Uterus (tissue), 4 donors: ENCODE measurements around the gene LHX6. TPM values are rescaled to one million over a fixed set of nuclear protein-coding genes. Genes with fewer than 3 reads are reported as not detected.

Source experiments
- DNase-seq, 2 donors: peaks; one replicate each; pipeline ENCODE4 v3.0.0-alpha.2; 2019 to 2020
- H3K27ac ChIP-seq, 2 donors: fragments of 200-600 bp; sonication (generic); 1 replicate in 1 of 2; 2 replicates in 1 of 2; pipeline ENCODE4 v1.5.1; 2016 to 2018
- H3K27me3 ChIP-seq, 2 donors: fragments of 200-600 bp; sonication (generic); one replicate each; pipeline ENCODE4 v1.5.1; 2018 to 2019; ENCODE audit warnings: control low read depth in 1 of 2
- H3K36me3 ChIP-seq, 2 donors: fragments of 200-600 bp; sonication (generic); one replicate each; pipeline ENCODE4 v1.5.1; 2019; ENCODE audit warnings: control low read depth in 1 of 2
- H3K4me1 ChIP-seq, 2 donors: fragments of 200-600 bp; sonication (generic); one replicate each; pipeline ENCODE4 v1.5.1; 2018 to 2019; ENCODE audit warnings: control low read depth in 1 of 2
- H3K4me3 ChIP-seq, 2 donors: fragments of 200-600 bp; sonication (generic); 1 replicate in 1 of 2; 2 replicates in 1 of 2; pipeline ENCODE4 v1.5.1; 2018 to 2019; ENCODE audit warnings: mild to moderate bottlenecking in 1 of 2
- H3K9me3 ChIP-seq, 2 donors: fragments of 200-600 bp; sonication (generic); one replicate each; pipeline ENCODE4 v1.5.1; 2019; ENCODE audit warnings: control low read depth in 1 of 2
- POLR2A ChIP-seq, 2 donors: fragments of 450-650 bp; IDR thresholded peaks; one replicate each; pipeline ENCODE4 v1.6.1; 2016; ENCODE audit warnings: antibody characterized with exemption in 2 of 2, mild to moderate bottlenecking in 1 of 2, moderate library complexity in 1 of 2
- intact Hi-C: fragments of 100-400 bp; cut with DNase I; formaldehyde crosslinking; loops from one replicate; pipeline ENCODE4 v1.15.1; 2023; ENCODE audit warnings: low total_unique reads
- total RNA-seq, 4 donors: library from RNA; depleted of rRNA in 3 of 4; stranded (reverse); fragments of >200 nt in 3 of 4; gene quantifications; one replicate each; pipeline versions ENCODE4 v1.1.0 to v1.2.4, GENCODE V29; 2014 to 2023
- TF ChIP-seq, protein P1 (sequence below), 4 experiments: fragments of 200-600 bp in 2 of 4; fragments of 450-650 bp in 2 of 4; sonication (generic) in 2 of 4; IDR thresholded peaks; one replicate each; pipeline ENCODE4 v1.5.1; 2016 to 2019; ENCODE audit warnings: antibody characterized with exemption in 4 of 4, mild to moderate bottlenecking in 2 of 4, moderate library complexity in 1 of 4
- donor health status: DM: yes; HTN: yes; CAD: no.

Gene LHX6
- total RNA-seq, 4 donors from 2014 or later = 3.1 to 20.2 (median 12.2) TPM

DNA sequence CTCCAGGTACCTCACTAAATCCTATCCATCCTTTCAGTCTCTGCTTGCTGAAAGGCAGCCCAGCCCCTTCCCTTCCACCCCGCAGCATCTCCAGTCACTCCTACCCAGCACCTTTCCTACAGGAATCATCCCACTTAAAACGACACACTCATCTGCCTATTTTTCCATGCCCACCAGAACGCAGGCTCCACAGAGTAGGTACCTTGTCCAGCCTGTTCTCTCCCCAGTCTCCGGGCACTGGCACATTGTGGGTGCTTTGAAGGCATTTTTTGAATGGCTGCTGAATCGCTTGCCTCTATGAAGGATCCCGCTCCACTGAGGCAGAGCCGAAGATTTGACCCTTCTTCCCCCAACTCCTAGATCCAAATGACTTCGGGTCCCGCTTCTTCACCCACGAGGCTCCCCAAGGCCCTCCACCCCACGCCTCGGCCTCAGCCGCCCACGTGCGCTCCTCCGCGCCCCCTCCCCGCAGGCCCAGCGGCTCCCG is 15.6 kb downstream of the LHX6 start:
- Histone ChIP-seq H3K9me3 (no peaks in the 10 kb centered on the region), H3K4me3 (no peak overlapping the region), H3K36me3 (no peaks in the 10 kb centered on the region), H3K27me3 (peaks cover 11 to 15% of the 10 kb centered on the region in 2 donors), H3K27ac (no peak overlapping the region), H3K4me1 (peaks cover 0 to 12% of the 10 kb centered on the region in 2 donors)
- DNase-seq = no peak
- TF ChIP-seq, protein P1, sequence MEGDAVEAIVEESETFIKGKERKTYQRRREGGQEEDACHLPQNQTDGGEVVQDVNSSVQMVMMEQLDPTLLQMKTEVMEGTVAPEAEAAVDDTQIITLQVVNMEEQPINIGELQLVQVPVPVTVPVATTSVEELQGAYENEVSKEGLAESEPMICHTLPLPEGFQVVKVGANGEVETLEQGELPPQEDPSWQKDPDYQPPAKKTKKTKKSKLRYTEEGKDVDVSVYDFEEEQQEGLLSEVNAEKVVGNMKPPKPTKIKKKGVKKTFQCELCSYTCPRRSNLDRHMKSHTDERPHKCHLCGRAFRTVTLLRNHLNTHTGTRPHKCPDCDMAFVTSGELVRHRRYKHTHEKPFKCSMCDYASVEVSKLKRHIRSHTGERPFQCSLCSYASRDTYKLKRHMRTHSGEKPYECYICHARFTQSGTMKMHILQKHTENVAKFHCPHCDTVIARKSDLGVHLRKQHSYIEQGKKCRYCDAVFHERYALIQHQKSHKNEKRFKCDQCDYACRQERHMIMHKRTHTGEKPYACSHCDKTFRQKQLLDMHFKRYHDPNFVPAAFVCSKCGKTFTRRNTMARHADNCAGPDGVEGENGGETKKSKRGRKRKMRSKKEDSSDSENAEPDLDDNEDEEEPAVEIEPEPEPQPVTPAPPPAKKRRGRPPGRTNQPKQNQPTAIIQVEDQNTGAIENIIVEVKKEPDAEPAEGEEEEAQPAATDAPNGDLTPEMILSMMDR (IDR thresholded peaks at IDR 0.05) = no peak
- TF ChIP-seq POLR2A (IDR thresholded peaks at IDR 0.05) = no peak
- intact Hi-C loops = no loop called here

DNA sequence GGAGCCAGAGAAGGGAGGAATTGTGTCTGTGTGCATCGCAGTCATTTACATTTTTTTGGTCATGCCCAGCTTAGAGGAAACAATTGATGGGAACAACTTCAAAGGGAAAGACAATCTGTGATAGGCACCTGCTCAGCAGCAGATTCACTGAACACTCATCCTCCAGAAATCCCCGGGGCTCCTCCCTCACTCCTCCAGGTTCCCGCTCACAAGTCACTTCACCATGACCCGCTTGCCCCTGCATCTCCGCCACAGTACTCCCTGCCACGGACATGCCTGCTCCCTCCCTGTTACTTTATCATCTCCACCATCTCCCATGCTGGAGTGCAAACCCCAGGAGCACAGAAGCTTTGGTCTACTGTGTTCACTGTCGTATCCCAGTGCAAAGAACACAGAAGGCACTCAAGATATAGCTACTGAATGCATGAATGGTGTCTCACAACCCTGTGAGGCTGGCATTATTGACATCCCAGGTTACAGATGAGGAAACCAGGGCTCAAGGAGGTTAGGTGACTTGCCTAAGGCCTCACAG is 16.2 kb downstream of the LHX6 start:
- H3K9me3 ChIP-seq = no peaks in the 10 kb centered on the region
- peaks cover 0 to 12% of the 10 kb centered on the region in 2 donors for H3K4me1 ChIP-seq
- H3K36me3 ChIP-seq = no peaks in the 10 kb centered on the region
- H3K27ac ChIP-seq = no peak overlapping the region
- DNase-seq = no peak
- H3K27me3 ChIP-seq = peaks cover 11 to 12% of the 10 kb centered on the region in 2 donors
- H3K4me3 ChIP-seq = no peak overlapping the region
- TF ChIP-seq POLR2A (IDR thresholded peaks at IDR 0.05) = no peak
- TF ChIP-seq, protein P1 (IDR thresholded peaks at IDR 0.05) = no peak
- intact Hi-C loops = no loop called here

DNA sequence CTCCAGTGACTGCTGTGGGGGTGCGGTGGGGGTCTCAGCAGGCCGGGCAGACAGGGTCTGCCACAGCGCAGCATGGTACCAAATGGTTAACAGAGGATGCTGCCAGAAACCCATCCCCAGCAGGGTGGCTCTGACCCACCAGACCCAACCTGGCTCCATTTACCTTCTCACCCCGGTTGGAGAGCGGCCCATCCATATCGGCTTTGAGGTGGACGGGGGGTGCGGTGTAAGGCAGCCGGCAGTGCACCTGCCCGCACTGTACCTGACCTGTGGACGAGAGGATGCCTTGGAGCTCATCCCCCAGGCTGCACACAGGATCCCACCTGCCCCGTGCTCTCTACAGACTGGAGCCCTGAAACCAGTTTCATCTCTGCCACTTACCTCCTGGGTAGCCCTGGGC is 19.3 kb downstream of the LHX6 start:
- Histone ChIP-seq H3K36me3 (no peaks in the 10 kb centered on the region), H3K27me3 (peaks cover 10 to 11% of the 10 kb centered on the region in 2 donors), H3K4me1 (peaks cover 0 to 12% of the 10 kb centered on the region in 2 donors), H3K9me3 (no peaks in the 10 kb centered on the region), H3K4me3 (no peak overlapping the region), H3K27ac (no peak overlapping the region)
- no peak for TF ChIP-seq POLR2A (IDR thresholded peaks at IDR 0.05)
- TF ChIP-seq, protein P1 (IDR thresholded peaks at IDR 0.05) = no peak
- intact Hi-C loops = no loop called here
- no peak for DNase-seq

DNA sequence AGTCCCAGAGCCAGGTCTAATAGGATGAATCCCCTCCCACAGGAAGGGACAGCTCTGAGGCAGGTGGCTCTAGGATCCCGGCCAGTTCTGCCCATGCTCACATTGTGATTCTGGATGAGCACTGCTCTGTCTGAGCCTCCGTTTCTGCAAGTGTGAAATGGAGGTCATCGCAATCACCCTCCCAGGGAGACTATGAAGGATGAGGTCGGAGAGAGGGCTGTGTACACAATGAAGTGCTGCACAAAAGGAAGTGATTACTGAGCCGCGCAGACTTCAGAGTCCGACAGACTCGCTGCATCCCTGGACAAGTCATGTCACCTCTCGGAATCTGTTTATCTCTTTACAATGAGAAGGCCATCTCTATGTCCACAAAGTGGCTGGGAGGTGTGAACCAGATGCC is 21.7 kb downstream of the LHX6 start:
- Histone ChIP-seq H3K9me3 (no peaks in the 10 kb centered on the region), H3K36me3 (no peaks in the 10 kb centered on the region), H3K4me3 (no peak overlapping the region), H3K4me1 (no peaks in the 10 kb centered on the region), H3K27me3 (no peaks in the 10 kb centered on the region), H3K27ac (no peak overlapping the region)
- TF ChIP-seq, protein P1 (IDR thresholded peaks at IDR 0.05) = no peak
- no peak for TF ChIP-seq POLR2A (IDR thresholded peaks at IDR 0.05)
- DNase-seq = no peak
- intact Hi-C loops = no loop called here

DNA sequence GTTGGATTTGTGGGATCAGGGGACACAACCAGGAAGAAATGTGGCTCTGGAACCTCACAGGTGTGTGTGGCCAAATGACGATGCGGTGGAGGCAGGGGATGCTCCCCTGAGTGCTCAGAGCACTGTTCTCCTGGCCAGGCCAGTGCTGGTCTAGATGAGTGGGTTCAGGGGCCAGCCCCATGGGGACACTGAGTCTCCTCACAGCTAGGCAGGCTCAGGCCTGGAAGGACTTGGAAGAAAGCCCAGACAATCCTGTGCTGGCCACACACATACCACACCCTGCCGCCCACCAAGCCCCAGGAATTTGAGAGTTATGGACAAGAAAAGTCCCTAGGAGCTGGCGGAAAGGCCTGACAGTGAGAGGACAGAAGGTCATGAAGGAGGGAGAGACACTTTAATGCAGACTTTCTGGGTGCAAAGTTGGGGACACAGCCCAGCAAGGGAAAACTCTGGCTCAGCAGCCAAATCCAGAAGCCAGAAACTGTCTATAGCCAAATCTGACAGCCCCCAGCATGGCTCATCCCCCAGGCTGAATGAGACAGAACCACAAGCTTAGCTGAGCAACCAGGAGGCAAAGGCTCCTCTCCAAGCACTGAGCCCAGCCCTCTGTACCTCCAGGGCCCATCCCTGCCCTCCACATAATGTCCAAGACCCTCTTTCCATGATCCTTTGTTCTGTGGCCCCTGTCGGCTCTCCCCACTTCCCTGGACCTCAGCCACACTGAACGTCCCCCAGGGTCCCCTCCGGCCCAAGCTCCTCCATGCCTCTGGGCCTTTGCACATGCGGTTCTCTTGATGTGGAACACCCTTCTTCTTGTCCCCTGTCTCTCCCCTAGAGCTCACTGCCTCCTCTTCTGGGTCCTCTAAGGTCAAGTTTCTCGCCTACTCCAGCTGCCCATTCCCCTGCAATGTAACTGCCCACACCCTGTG is 22.4 kb downstream of the LHX6 start:
- Histone ChIP-seq H3K9me3 (no peaks in the 10 kb centered on the region), H3K4me3 (no peak overlapping the region), H3K36me3 (no peaks in the 10 kb centered on the region), H3K4me1 (no peaks in the 10 kb centered on the region), H3K27me3 (no peaks in the 10 kb centered on the region), H3K27ac (no peak overlapping the region)
- TF ChIP-seq, protein P1 (IDR thresholded peaks at IDR 0.05) = no peak
- TF ChIP-seq POLR2A (IDR thresholded peaks at IDR 0.05) = no peak
- DNase-seq = no peak
- intact Hi-C loops = no loop called here
